Upper lobe of left lung (tissue), 6 donors: ENCODE measurements around the gene TOMM22. TPM values are rescaled to one million over a fixed set of nuclear protein-coding genes. Genes with fewer than 3 reads are reported as not detected.

ENCODE experiments used
- ATAC-seq, 2 donors: fragments of 200-7000 bp; cut with Tn5 transposase; one replicate each; pipeline ENCODE4 v1.9.1; 2022; ENCODE audit warnings: mild to moderate bottlenecking in 2 of 2, moderate library complexity in 2 of 2; ENCODE audit not compliant: low FRiP score in 2 of 2
- DNase-seq, 2 donors: peaks; one replicate each; pipeline ENCODE4 v3.0.0-alpha.2; 2019 to 2020
- H3K27ac ChIP-seq, 4 donors: fragments of 200-600 bp; sonication (generic); one replicate each; pipeline ENCODE4 v1.5.1; 2016 to 2019
- H3K27me3 ChIP-seq, 4 donors: fragments of 200-600 bp; sonication (generic); one replicate each; pipeline ENCODE4 v1.5.1; 2017 to 2019
- H3K36me3 ChIP-seq, 4 donors: fragments of 200-600 bp; sonication (generic); one replicate each; pipeline ENCODE4 v1.5.1; 2016 to 2019
- H3K4me1 ChIP-seq, 4 donors: fragments of 200-600 bp; sonication (generic); one replicate each; pipeline ENCODE4 v1.5.1; 2018 to 2019
- H3K4me3 ChIP-seq, 4 donors: fragments of 200-600 bp; sonication (generic); one replicate each; pipeline ENCODE4 v1.5.1; 2017 to 2019; ENCODE audit warnings: mild to moderate bottlenecking in 2 of 4, moderate library complexity in 1 of 4
- H3K9me3 ChIP-seq, 4 donors: fragments of 200-600 bp; sonication (generic); one replicate each; pipeline ENCODE4 v1.5.1; 2018 to 2019
- EP300 ChIP-seq, 4 donors: sonication (generic); formaldehyde crosslinking; IDR thresholded peaks; one replicate each; pipeline ENCODE4 v1.5.1; 2017; ENCODE audit warnings: antibody characterized with exemption in 4 of 4, control low read depth in 2 of 4
- POLR2A ChIP-seq, 4 donors: fragments of 450-650 bp; IDR thresholded peaks; one replicate each; pipeline ENCODE4 v1.5.1; 2016 to 2017; ENCODE audit warnings: antibody characterized with exemption in 4 of 4, mild to moderate bottlenecking in 2 of 4
- POLR2AphosphoS5 ChIP-seq, 2 donors: sonication (generic); formaldehyde crosslinking; IDR thresholded peaks; one replicate each; pipeline ENCODE4 v1.5.1; 2017; ENCODE audit warnings: antibody characterized with exemption in 2 of 2
- WGBS, 2 donors: methylation state at CpG; one replicate each; pipeline ENCODE4 v1.1.5; 2017 to 2018; 5-methylcytosine and 5-hydroxymethylcytosine counted together
- total RNA-seq, 6 donors: library from RNA; depleted of rRNA in 4 of 6; stranded (reverse); fragments of >200 nt in 4 of 6; gene quantifications; one replicate each; pipeline versions ENCODE4 v1.1.0 to v1.2.1, GENCODE V29; 2016 to 2021
- TF ChIP-seq, protein P1 (sequence below), 6 experiments: fragments of 450-650 bp in 4 of 6; fragments of 200-600 bp in 2 of 6; sonication (generic) in 2 of 6; IDR thresholded peaks; one replicate each; pipeline ENCODE4 v1.5.1; 2016 to 2019; ENCODE audit warnings: antibody characterized with exemption in 6 of 6
- donor health status: DM: no; HTN: no; CAD: no; lungs with moderate emphysema.
- donor health status: DM: no; HTN: yes; CAD: no; lungs with severe emphysema.

TOMM22 gene
- total RNA-seq, 6 donors from 2014 or later: 9.4 to 60.3 (median 24.1) TPM

DNA sequence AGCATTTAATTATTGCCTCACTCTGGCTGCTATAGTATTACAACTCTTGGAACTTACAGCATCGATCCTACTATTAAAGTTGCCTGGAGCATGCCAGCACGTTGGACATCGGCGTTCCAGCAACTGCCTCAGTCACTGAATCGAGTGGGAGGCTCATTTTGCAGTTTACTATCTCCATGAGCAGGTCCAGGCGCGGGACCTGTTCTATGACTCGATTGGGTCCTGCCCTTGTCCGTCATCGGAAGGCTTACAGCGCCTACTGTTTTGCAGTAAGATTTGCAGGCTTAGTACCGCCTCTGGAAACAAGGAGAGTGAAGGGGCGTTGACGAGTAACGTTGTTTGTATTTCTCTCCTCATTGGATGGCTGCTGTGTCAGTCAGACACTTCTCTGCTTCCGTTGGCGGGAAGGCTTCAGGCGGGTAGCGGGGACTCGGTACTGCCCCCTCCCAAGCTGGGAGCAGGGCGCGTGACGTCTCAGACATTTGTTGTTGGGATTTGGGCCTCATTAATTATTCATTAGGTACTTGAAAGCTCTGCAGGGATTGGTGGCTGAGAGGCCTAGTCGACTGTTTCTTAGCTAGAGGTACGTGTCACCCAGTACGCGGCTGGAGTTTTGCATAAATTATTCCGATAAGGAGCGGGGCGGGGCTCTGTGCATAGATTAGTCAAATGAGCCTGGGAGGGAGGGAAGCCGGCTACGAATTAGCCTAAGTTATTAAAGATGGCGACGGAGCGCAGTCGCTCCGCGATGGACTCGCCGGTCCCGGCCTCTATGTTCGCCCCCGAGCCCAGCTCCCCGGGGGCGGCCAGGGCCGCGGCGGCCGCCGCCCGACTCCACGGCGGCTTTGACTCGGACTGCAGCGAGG, 23.7 kb downstream of the TOMM22 start, which contains the start of gene GTPBP1:
GTPBP1 (plus strand) TSS at position 710 of the 866 bp plus-strand sequence; CDS start at position 722, 12 bp downstream.
- peak; percentile 92 to 98 for ATAC-seq
- WGBS, 2 donors: 0% methylated on average over 15 to 47 of the region's 55 CpGs
- peaks cover 32 to 41% (median 39%) of the 10 kb centered on the region in 4 donors for H3K4me1 ChIP-seq

GRCh38 chr22:38706101-38706900, 24.5 kb downstream of the TOMM22 start:
- TF ChIP-seq POLR2A (IDR thresholded peaks at IDR 0.05): peak in 1 of 4 donors; percentile 7
- TF ChIP-seq, protein P1, sequence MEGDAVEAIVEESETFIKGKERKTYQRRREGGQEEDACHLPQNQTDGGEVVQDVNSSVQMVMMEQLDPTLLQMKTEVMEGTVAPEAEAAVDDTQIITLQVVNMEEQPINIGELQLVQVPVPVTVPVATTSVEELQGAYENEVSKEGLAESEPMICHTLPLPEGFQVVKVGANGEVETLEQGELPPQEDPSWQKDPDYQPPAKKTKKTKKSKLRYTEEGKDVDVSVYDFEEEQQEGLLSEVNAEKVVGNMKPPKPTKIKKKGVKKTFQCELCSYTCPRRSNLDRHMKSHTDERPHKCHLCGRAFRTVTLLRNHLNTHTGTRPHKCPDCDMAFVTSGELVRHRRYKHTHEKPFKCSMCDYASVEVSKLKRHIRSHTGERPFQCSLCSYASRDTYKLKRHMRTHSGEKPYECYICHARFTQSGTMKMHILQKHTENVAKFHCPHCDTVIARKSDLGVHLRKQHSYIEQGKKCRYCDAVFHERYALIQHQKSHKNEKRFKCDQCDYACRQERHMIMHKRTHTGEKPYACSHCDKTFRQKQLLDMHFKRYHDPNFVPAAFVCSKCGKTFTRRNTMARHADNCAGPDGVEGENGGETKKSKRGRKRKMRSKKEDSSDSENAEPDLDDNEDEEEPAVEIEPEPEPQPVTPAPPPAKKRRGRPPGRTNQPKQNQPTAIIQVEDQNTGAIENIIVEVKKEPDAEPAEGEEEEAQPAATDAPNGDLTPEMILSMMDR (IDR thresholded peaks at IDR 0.05): no peak
- H3K27me3 ChIP-seq: no peaks in the 10 kb centered on the region
- peak overlapping the region; percentile 61 to 99 (median 74) for H3K4me3 ChIP-seq
- H3K27ac ChIP-seq: peak overlapping the region; percentile 94 to 99 (median 98)
- H3K36me3 ChIP-seq: peaks cover 0 to 16% (median 6%) of the 10 kb centered on the region in 4 donors
- no peaks in the 10 kb centered on the region for H3K9me3 ChIP-seq
- peaks cover 32 to 41% (median 39%) of the 10 kb centered on the region in 4 donors for H3K4me1 ChIP-seq
- DNase-seq (peak; percentile 45 to 94), ATAC-seq (peak in 1 of 2 donors; percentile 18)
- 0% methylated on average over 20 to 70 of the region's 80 CpGs for WGBS, 2 donors

More for the DNA sequence above, 23.7 kb downstream of the TOMM22 start, which contains the start of gene GTPBP1:
- TF ChIP-seq POLR2AphosphoS5 (IDR thresholded peaks at IDR 0.05): peak; percentile 59 to 93
- TF ChIP-seq, protein P1 (IDR thresholded peaks at IDR 0.05): peak in 4 of 6 experiments; percentile 24 to 41 (median 36)
- peak in 3 of 4 donors; percentile 88 to 99 (median 92) for TF ChIP-seq POLR2A (IDR thresholded peaks at IDR 0.05)
- peak in 1 of 4 donors; percentile 40 for TF ChIP-seq EP300 (IDR thresholded peaks at IDR 0.05)
- Histone ChIP-seq H3K27me3 (no peaks in the 10 kb centered on the region), H3K27ac (peak within 1 kb of the TSS; percentile 94 to 99 (median 98)), H3K36me3 (peaks cover 0 to 11% (median 3%) of the 10 kb centered on the region in 4 donors), H3K4me3 (peak within 1 kb of the TSS; percentile 61 to 99 (median 74)), H3K9me3 (no peaks in the 10 kb centered on the region)
- DNase-seq: peak; percentile 86 to 100

GRCh38 chr22:38706901-38707195, 25.1 kb downstream of the TOMM22 start:
- peaks cover 28 to 39% (median 34%) of the 10 kb centered on the region in 4 donors for H3K4me1 ChIP-seq
- 0% methylated on average over 4 of the region's 4 CpGs for WGBS, 2 donors
- ATAC-seq (no peak), DNase-seq (no peak)
- H3K9me3 ChIP-seq: no peaks in the 10 kb centered on the region
- H3K4me3 ChIP-seq: peak overlapping the region; percentile 61 to 99 (median 74)
- H3K27me3 ChIP-seq: no peaks in the 10 kb centered on the region
- TF ChIP-seq POLR2AphosphoS5 (IDR thresholded peaks at IDR 0.05) (no peak), POLR2A (IDR thresholded peaks at IDR 0.05) (no peak), EP300 (IDR thresholded peaks at IDR 0.05) (no peak)
- TF ChIP-seq, protein P1 (IDR thresholded peaks at IDR 0.05): no peak
- peaks cover 0 to 16% (median 6%) of the 10 kb centered on the region in 4 donors for H3K36me3 ChIP-seq
- peak overlapping the region; percentile 94 to 99 (median 98) for H3K27ac ChIP-seq

DNA sequence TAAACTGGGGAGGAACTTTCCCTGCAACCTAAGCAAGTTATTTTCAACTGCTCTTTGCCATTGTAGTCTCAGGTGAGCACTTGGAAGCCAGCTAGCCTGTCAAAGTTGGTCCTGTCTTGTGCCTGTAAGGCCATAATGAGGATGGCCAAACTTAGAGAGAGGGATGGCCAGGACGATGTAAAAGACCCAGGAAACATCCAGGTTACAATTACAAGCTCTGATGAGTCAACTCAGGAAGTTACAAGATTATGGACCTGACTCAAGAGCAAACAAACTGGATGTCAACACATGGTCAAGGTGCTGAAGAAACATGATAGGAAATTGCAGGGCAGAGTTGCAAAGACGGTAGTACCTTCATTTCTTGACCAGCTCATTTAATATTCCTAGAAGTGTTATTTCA, 25.6 kb downstream of the TOMM22 start:
- no peak for DNase-seq
- Histone ChIP-seq H3K4me3 (peak overlapping the region in 3 of 4 donors; percentile 61 to 99 (median 80)), H3K4me1 (peaks cover 30 to 44% (median 35%) of the 10 kb centered on the region in 4 donors), H3K36me3 (peaks cover 0 to 16% (median 6%) of the 10 kb centered on the region in 4 donors), H3K27ac (peak overlapping the region; percentile 94 to 99 (median 98)), H3K9me3 (no peaks in the 10 kb centered on the region), H3K27me3 (no peaks in the 10 kb centered on the region)
- WGBS, 2 donors: 31% methylated on average over 2 of the region's 2 CpGs
- TF ChIP-seq POLR2A (IDR thresholded peaks at IDR 0.05) (no peak), EP300 (IDR thresholded peaks at IDR 0.05) (no peak), POLR2AphosphoS5 (IDR thresholded peaks at IDR 0.05) (no peak)
- TF ChIP-seq, protein P1 (IDR thresholded peaks at IDR 0.05): no peak
- ATAC-seq: no peak
